ENCODE results near the gene SAMD9. TPM values are rescaled to one million over a fixed set of nuclear protein-coding genes. Genes with fewer than 3 reads are reported as not detected.
"Not testable (repeated sequence)": the region's sequence is repeated elsewhere in the genome, so short reads cannot be mapped to it uniquely, and the experiment has no call there.

SAMD9 gene
- total RNA-seq: 13.3 and 14.0 TPM in 2 replicates

DNA sequence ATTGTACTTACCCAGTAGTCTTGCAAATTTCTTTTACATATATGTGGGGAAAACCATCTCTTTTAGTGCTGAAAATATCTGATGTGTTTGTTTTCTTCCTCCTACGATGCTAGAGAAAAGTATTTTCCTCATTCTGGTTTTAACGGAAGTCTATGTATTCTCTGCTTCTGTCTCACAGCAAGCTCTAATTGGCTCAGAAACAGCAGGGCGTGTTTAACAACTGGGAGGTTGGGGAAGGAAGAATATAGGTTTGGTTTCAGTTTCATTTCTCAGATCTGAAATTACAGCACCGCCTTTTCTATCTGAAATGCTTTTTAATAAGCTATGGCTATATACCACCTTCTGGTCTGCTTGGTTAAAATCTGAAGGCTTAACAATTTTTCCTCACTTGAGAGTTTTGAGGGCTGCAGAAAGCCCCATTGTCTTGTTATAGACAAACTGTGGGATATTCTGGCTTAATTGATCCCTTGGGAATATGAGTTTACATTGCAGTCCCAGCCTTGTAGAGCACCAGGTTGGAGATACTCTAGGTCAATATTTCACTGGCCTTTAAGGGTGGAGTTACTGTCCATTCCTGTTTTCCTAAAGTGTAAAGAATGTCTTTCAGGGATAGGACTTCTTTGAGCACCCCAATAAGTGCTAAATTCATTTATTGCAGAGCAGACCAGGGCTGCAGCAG is at the start of gene SAMD9:
TSS of gene SAMD9 (minus strand) at position 128 of the 679 bp plus-strand sequence. CDS start 11,882 bp downstream, outside the sequence.
- DNase-seq (ENCODE audit: low read depth, low spot score): peak; percentile 50

GRCh38 chr7:93165447-93165846 is 47.7 kb upstream of the SAMD9 start:
- no peak for DNase-seq (ENCODE audit: low read depth, low spot score)

GRCh38 chr7:93164766-93165165 is 47.0 kb upstream of the SAMD9 start:
- no peak for DNase-seq (ENCODE audit: low read depth, low spot score)

GRCh38 chr7:93161181-93161762 is 43.5 kb upstream of the SAMD9 start:
- no peak for DNase-seq (ENCODE audit: low read depth, low spot score)

DNA sequence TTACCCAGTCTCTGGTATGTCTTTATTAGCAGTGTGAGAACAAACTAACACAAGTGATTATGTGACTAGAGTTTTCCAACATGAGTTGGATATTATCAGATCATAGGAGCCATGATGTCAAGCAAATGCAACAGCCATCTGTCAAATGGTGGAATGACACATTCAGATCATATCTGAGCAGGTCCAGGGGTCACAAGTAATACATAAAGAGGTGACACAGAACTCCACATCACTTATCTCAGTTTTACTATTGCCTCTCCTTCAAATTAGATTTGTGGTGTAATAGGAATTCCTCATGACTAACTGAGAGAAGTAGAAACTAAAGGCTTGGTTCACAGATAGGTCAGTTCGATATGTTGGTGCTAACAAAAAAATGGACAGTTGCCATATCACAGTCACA is 42.6 kb upstream of the SAMD9 start:
- no peak for DNase-seq (ENCODE audit: low read depth, low spot score)

DNA sequence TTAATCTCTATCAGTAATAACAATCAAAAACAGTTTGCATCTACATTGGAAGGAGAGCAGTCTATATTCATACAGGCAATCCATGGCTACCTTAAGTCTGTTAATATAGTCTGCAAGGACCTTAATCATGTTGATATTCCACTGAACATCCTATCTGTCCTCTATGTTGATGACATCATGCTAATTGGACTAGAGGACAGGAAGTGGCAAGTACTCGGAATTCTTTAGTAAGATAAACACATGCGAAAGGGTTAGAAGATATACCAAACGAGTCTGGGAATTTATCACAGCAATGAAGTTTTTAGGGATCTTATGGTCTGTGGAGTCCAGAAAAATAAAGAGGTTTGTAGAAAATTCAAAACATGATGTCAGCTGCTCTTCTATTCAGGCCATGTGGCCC is 41.7 kb upstream of the SAMD9 start:
- no peak for DNase-seq (ENCODE audit: low read depth, low spot score)

- no peak for DNase-seq (ENCODE audit: low read depth, low spot score)
Observed at GRCh38 chr7:93156884-93157283, 39.1 kb upstream of the SAMD9 start.

DNA sequence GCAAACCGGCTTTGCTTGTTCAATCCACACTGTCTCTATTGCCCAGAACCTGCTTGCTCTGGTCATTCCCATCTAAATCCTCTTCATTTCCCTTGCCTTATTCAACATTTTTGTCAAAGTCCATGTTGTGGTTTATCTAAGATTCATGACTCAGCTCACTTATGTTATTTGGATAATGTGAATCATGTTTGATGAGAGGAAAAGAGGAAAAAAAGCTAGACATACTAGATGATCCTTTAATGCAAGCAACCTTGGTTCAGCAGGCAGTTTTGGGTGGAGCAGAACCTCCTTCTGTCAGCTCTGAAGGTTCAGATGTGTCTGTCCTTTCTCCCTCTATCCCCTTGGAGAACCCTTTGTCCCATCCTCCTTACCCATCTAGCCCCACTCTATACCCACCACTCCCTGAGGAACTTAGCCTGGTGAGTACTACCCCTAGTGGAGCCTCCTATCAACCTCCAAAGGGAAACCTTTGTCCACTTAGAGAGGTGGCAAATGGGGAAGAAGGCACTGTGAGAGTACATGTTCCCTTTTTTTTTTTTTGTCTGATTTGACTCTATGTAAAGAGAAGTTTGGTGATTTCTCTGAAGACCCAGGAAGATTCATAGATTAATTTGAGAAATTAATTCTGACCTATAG is 32.5 kb upstream of the SAMD9 start:
- DNase-seq (ENCODE audit: low read depth, low spot score): no peak

DNA sequence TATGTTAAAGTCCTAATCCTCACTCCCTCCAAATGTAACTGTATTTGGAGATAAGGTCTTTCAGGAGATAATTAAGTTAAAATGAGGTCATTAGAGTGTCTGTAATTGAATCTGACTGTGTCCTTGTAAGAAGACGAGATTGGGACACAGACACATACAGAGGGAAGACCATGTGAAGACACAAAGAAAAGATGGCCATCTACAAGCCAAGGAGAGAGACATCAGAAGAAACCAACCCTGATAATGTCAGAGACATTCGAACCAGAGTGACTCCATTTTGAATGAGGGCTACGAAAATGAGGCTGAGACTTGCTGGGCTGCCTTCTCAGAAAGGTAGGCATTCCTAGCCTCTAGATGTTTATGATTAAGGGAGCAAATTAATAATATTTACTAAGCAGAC is 30.9 kb upstream of the SAMD9 start:
- DNase-seq (ENCODE audit: low read depth, low spot score): no peak

DNA sequence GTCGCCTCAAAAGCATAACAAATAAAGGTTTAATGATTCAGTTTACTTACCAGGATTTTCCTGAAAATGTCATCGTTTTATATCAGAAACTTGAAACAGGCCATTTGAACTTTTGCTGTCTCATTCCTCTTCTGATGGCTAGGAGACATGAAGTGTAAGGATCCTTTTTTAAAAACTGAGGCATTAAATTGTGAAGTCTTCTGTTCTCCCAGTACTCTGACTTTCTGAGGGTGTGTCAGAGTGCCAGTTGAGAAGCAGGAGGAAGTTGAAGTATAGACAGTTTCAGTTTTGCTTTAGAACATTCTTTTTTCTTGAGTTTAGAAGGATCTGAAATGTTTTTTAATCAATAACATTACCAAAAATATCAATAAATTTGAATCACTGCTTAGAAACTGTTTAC is 30.4 kb upstream of the SAMD9 start, which contains the start of gene SAMD9L:
TSS of gene SAMD9L (minus strand) at position 242 of the 400 bp plus-strand sequence. CDS start 12,414 bp downstream, outside the sequence.
- DNase-seq (ENCODE audit: low read depth, low spot score): no peak

DNA sequence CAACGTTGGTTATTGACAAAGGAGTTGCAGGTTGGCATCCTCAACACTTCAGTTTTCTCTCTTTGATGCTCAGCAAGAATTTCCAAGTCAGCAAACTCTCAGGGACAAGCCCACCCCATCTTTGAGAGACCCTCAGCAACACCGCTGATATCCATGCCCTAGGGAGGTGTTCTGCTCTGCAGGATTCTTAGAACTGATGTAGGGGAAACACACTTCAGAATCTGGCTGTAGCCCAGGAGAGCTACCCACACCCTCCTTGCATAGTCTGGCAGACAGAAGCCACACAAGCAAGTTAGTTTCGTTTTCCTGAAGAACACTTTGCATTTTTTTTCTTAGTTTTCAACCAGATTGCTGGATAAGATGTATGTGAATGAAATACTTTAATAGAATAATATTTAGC is 29.6 kb upstream of the SAMD9 start:
- DNase-seq (ENCODE audit: low read depth, low spot score): peak; percentile 17

DNA sequence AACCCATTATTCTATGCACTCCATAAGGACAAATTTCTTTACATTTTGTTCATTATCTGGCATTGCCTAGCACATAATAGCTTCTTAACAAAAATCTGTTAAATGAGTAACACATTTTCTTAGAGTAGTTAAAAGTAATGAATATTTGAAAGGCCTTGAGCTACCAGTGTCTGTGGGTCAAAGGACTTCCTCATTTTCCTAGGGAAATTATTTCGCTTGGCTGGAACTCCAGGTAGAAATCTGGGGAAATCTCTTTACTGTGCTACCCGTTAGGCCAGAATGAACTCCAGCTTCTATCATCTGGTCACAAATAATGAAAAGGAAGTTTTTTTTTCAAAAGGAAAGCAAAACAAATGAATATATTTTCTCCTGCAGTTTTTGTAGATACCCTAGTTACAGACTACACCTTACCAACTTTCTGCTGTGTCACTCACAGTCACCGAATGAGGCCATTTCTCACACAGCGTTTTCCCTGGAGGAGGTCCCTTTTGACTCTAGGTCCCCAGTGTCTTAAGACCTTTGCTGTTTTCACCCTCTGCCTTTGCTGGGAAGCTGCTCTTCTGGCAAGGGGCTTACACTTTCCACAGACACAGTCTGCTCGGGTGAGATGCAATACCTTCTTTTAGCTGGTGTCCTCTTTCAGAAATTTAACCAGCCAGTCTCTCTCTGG is 28.8 kb upstream of the SAMD9 start:
- DNase-seq (ENCODE audit: low read depth, low spot score): no peak

- DNase-seq (ENCODE audit: low read depth, low spot score): peak; percentile 57
Observed at GRCh38 chr7:93146036-93146435, 28.3 kb upstream of the SAMD9 start.

DNA sequence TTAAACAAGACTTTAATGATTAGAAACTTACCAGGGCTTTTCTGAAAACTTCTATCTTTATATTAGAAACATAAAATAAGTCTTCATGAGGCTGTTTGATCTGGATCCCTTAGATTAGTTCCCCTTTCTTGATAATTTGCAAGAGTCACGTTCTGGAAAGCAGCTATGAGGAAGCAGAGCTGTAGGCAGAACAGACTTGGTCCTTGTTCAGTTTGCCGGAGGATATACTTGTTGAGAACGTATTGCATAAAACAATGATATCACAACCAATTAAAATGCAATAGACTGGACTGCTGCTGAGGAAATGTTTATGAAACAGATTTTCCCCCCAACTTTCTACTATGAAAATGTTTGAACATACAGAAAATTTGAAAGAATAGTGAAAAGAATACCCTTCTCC is 27.6 kb upstream of the SAMD9 start:
- DNase-seq (ENCODE audit: low read depth, low spot score): no peak

DNA sequence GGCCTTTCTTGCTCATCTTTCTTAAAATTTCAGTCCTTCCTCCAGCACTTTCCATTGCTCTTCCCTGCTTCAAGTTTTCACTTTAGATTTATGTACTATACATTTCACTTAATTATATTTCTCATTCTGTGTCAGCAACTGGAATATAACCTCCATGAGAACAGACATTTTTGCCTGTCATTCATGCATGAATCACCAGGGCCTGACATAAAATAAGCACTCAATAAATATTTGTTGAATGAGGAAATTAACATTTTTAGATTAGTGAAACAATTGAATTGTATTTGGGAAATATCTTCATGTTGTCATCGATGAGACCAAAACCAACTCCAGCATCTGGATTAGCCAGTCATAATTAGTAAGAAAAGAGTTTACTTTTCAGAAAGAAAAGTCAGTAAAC is 24.3 kb upstream of the SAMD9 start:
- no peak for DNase-seq (ENCODE audit: low read depth, low spot score)

DNA sequence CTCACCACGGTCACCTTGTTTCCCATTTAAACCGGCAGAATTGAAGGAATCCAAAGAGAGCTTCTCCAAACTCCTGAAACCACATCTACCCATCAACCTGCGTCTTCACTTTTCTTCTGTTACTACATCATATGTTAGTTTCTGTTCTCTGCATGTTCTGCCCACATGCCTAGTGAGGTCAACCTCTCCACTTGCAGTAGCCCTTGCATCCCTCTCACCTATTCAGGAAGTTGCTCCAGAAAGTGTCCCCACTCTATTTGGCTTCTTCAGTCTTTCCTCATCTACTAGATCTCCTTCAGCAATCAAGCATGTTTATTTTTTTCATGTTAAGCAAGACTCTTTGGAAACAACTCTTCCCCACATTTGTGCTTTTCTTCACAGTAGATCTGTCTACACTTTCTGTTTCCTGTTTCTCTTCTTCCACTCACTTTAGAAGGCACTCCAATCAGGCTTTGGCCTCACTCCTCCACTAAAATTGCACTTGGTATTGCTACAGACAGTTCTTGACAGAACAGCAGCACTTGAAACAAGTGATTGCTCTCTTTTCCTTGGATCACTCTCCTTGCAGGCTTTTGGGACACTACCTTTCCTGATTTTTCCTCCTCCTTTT is 22.9 kb upstream of the SAMD9 start:
- no peak for DNase-seq (ENCODE audit: low read depth, low spot score)

DNA sequence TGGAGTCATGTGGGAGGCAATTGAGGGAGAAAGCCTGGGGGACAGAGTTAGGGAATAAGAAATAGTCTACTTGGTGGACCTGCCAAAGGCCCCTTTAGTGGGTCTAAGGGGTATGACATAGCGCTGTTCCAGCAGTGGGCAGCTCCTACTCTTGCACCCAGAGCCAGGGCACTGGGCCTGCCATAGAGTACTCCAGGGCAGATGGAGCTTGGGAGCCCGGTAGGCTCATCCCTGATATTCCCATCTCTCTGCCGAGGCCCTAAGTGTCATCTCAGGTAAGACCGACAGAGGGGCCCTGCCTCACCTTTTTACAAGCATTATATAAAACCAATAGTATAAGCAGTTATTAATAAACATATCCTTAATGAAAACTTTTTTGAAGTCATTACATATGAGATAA is 20.8 kb upstream of the SAMD9 start:
- DNase-seq (ENCODE audit: low read depth, low spot score): no peak

DNA sequence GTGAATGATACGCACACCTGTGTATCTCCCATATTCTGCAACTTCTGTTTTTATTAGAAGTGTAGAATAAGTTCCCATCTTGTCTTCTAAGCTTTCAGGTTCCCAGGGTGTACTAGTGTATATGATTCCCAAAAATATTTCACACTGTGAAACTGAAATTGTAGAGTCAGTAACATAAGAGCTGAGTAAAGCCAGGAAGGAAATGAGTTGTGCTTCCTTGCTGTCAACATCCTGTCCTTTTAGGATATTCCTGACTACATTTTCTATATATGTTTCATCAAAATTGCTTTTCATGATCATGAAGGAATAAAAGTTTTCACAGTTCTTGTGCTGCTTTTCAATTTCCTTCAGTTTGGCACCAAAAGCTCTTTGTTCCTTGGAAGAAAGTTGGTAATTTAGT is 15.2 kb upstream of the SAMD9 start:
- DNase-seq (ENCODE audit: low read depth, low spot score): no peak

GRCh38 chr7:93132216-93132615 is 14.4 kb upstream of the SAMD9 start:
- DNase-seq (ENCODE audit: low read depth, low spot score): no peak

GRCh38 chr7:93126954-93127353 is 9.2 kb upstream of the SAMD9 start:
- DNase-seq (ENCODE audit: low read depth, low spot score): not testable (repeated sequence)

GRCh38 chr7:93123532-93123931 is 5.8 kb upstream of the SAMD9 start:
- DNase-seq (ENCODE audit: low read depth, low spot score): not testable (repeated sequence)

Data from pulmonary artery endothelial cell (primary cell).